ENCODE data around the gene NFX1. TPM values are rescaled to one million over a fixed set of nuclear protein-coding genes. Genes with fewer than 3 reads are reported as not detected.
"Not testable (repeated sequence)": the region's sequence is repeated elsewhere in the genome, so short reads cannot be mapped to it uniquely, and the experiment has no call there.

Gene NFX1
- total RNA-seq, 1 experiment from 2014 or later = 15.4 TPM

- Histone ChIP-seq H3F3A (ENCODE audit: low read length, unreplicated experiment) (no peaks in the 10 kb centered on the region), H2AFZ (ENCODE audit: low read length) (no peak overlapping the region), H3K4me3 (ENCODE audit: low read length) (no peak overlapping the region), H3K9ac (ENCODE audit: low read length) (no peak overlapping the region), H3K27me3 (ENCODE audit: low read length) (no peaks in the 10 kb centered on the region), H3K79me2 (ENCODE audit: low read length) (no peaks in the 10 kb centered on the region), H3K27ac (ENCODE audit: low read length) (no peak overlapping the region), H3K36me3 (ENCODE audit: low read depth, low read length) (no peaks in the 10 kb centered on the region), H3K9me3 (ENCODE audit: low read length) (no peaks in the 10 kb centered on the region), H3K4me2 (ENCODE audit: low read length) (no peak overlapping the region), H3K4me1 (ENCODE audit: insufficient read depth, low read length) (peaks cover 20% of the 10 kb centered on the region), H4K20me1 (ENCODE audit: low read length) (no peaks in the 10 kb centered on the region), H3K9me2 (replicated peaks; ENCODE audit: low read length) (no peaks in the 10 kb centered on the region)
- ChIA-PET POLR2A (ENCODE audit: unreplicated experiment) (no interaction called here), CTCF (no interaction called here)
- BruUV-seq (replicated peaks) = no TSS peak
- DNase-seq (no peak), ATAC-seq (no peak)
- TF ChIP-seq EZH2phosphoT487 (IDR thresholded peaks at IDR 0.05; ENCODE audit: borderline replicate concordance, low read length) (no peak), EZH2 (IDR thresholded peaks at IDR 0.05; ENCODE audit: low read length, unreplicated experiment) (no peak)
- TF ChIP-seq, protein P1, sequence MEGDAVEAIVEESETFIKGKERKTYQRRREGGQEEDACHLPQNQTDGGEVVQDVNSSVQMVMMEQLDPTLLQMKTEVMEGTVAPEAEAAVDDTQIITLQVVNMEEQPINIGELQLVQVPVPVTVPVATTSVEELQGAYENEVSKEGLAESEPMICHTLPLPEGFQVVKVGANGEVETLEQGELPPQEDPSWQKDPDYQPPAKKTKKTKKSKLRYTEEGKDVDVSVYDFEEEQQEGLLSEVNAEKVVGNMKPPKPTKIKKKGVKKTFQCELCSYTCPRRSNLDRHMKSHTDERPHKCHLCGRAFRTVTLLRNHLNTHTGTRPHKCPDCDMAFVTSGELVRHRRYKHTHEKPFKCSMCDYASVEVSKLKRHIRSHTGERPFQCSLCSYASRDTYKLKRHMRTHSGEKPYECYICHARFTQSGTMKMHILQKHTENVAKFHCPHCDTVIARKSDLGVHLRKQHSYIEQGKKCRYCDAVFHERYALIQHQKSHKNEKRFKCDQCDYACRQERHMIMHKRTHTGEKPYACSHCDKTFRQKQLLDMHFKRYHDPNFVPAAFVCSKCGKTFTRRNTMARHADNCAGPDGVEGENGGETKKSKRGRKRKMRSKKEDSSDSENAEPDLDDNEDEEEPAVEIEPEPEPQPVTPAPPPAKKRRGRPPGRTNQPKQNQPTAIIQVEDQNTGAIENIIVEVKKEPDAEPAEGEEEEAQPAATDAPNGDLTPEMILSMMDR (conservative IDR thresholded peaks at IDR 0.05; ENCODE audit: low read depth, low read length) = no peak
- intact Hi-C loops (cut with micrococcal nuclease) = no loop called here
Measured at GRCh38 chr9:33355933-33356332, 65.6 kb downstream of the NFX1 start.

GRCh38 chr9:33358641-33359040 is 68.3 kb downstream of the NFX1 start:
- DNase-seq; H3K9me3 ChIP-seq (ENCODE audit: low read length); H3K27ac ChIP-seq (ENCODE audit: low read length); H3F3A ChIP-seq (ENCODE audit: low read length, unreplicated experiment); H2AFZ ChIP-seq (ENCODE audit: low read length); intact Hi-C loops (cut with micrococcal nuclease); POLR2A ChIA-PET (ENCODE audit: unreplicated experiment); CTCF ChIA-PET; H3K4me2 ChIP-seq (ENCODE audit: low read length); BruUV-seq (replicated peaks); H3K79me2 ChIP-seq (ENCODE audit: low read length); H3K4me3 ChIP-seq (ENCODE audit: low read length); H3K9me2 ChIP-seq (replicated peaks; ENCODE audit: low read length); H4K20me1 ChIP-seq (ENCODE audit: low read length); H3K9ac ChIP-seq (ENCODE audit: low read length); H3K27me3 ChIP-seq (ENCODE audit: low read length); ATAC-seq; H3K36me3 ChIP-seq (ENCODE audit: low read depth, low read length): not testable (repeated sequence)
- H3K4me1 ChIP-seq (ENCODE audit: insufficient read depth, low read length) = peaks cover 12% of the 10 kb centered on the region

DNA sequence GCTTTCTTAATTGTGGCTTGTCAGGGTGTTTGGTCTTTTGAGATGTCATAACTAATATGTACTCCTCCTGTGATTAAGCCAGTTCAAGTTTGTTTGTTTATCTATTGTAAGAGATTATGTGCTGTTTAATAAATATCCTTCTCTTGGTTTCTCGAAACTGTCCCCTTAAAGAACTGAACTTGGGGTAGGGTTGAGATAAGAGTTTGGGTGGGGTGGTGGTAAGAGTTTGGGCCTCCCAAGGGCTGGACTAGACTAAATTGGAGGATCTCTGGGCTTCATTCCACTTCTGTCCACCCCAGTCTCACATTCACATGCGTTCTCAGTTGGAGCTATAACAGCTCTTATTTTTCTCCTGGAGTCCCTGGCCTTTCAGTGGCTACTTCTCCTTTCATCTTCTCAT is 73.8 kb downstream of the NFX1 start:
- no TSS peak for BruUV-seq (replicated peaks)
- no peak overlapping the region for H2AFZ ChIP-seq (ENCODE audit: low read length)
- no peaks in the 10 kb centered on the region for H4K20me1 ChIP-seq (ENCODE audit: low read length)
- H3K36me3 ChIP-seq (ENCODE audit: low read depth, low read length) = no peaks in the 10 kb centered on the region
- H3F3A ChIP-seq (ENCODE audit: low read length, unreplicated experiment) = no peaks in the 10 kb centered on the region
- H3K27me3 ChIP-seq (ENCODE audit: low read length) = no peaks in the 10 kb centered on the region
- POLR2A ChIA-PET (ENCODE audit: unreplicated experiment) = no interaction called here
- H3K79me2 ChIP-seq (ENCODE audit: low read length) = no peaks in the 10 kb centered on the region
- H3K4me1 ChIP-seq (ENCODE audit: insufficient read depth, low read length) = no peaks in the 10 kb centered on the region
- H3K4me2 ChIP-seq (ENCODE audit: low read length) = no peak overlapping the region
- H3K4me3 ChIP-seq (ENCODE audit: low read length) = no peak overlapping the region
- no peaks in the 10 kb centered on the region for H3K9me3 ChIP-seq (ENCODE audit: low read length)
- no peak overlapping the region for H3K27ac ChIP-seq (ENCODE audit: low read length)
- TF ChIP-seq EZH2 (IDR thresholded peaks at IDR 0.05; ENCODE audit: low read length, unreplicated experiment) (no peak), EZH2phosphoT487 (IDR thresholded peaks at IDR 0.05; ENCODE audit: borderline replicate concordance, low read length) (no peak)
- TF ChIP-seq, protein P1 (conservative IDR thresholded peaks at IDR 0.05; ENCODE audit: low read depth, low read length) = no peak
- H3K9ac ChIP-seq (ENCODE audit: low read length) = no peak overlapping the region
- intact Hi-C loops (cut with micrococcal nuclease) = no loop called here
- ATAC-seq = no peak
- CTCF ChIA-PET = no interaction called here
- DNase-seq = no peak
- H3K9me2 ChIP-seq (replicated peaks; ENCODE audit: low read length) = no peaks in the 10 kb centered on the region

GRCh38 chr9:33364814-33365213 is 74.5 kb downstream of the NFX1 start:
- not testable (repeated sequence) for H3K36me3 ChIP-seq (ENCODE audit: low read depth, low read length)

More at GRCh38 chr9:33364814-33365213, 74.5 kb downstream of the NFX1 start:
- H3K9ac ChIP-seq (ENCODE audit: low read length); CTCF ChIA-PET; H3F3A ChIP-seq (ENCODE audit: low read length, unreplicated experiment); intact Hi-C loops (cut with micrococcal nuclease); POLR2A ChIA-PET (ENCODE audit: unreplicated experiment); ATAC-seq; H3K27me3 ChIP-seq (ENCODE audit: low read length); H3K4me2 ChIP-seq (ENCODE audit: low read length); DNase-seq; H3K4me1 ChIP-seq (ENCODE audit: insufficient read depth, low read length); H2AFZ ChIP-seq (ENCODE audit: low read length); H4K20me1 ChIP-seq (ENCODE audit: low read length); H3K4me3 ChIP-seq (ENCODE audit: low read length); BruUV-seq (replicated peaks); H3K9me3 ChIP-seq (ENCODE audit: low read length); H3K27ac ChIP-seq (ENCODE audit: low read length); H3K9me2 ChIP-seq (replicated peaks; ENCODE audit: low read length); H3K79me2 ChIP-seq (ENCODE audit: low read length): not testable (repeated sequence)
